ENCODE measurements around the gene PRKAG2.

PRKAG2 gene

DNA sequence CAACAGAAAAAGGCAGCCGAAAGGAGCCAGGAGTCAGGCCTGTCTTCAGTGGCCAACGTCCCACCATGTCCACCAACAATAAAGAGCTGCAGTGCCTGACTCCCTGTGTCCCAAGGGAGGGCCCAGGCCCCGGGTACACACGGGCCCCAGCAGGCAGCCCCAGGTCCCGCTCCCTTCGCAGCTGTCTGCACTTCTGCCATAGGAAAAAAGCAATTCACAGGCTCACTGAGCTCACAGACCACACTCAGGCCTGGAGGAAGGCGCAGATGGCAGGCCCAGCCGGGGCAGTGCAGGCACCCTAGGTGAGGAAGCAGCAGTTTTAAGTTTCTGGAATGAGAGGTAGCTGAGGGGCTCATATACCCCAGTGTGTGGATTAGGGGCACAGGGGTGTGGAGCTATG, 100.5 kb downstream of the PRKAG2 start:
- H3K4me2 ChIP-seq (ENCODE audit: low read depth, low read length, poor library complexity, severe bottlenecking), result no peak overlapping the region
- no peaks in the 10 kb centered on the region for H3K36me3 ChIP-seq (ENCODE audit: low read length)
- H3K9me2 ChIP-seq (replicated peaks; ENCODE audit: insufficient read depth, low read length), result no peaks in the 10 kb centered on the region
- no peak overlapping the region for H3K4me3 ChIP-seq (ENCODE audit: insufficient read depth, low read length, poor library complexity, severe bottlenecking)
- no peak overlapping the region for H3K27ac ChIP-seq (ENCODE audit: low read depth, low read length)
- no peaks in the 10 kb centered on the region for H3F3A ChIP-seq (ENCODE audit: insufficient read depth)
- H4K20me1 ChIP-seq (ENCODE audit: low read depth, low read length), result no peaks in the 10 kb centered on the region
- H3K27me3 ChIP-seq (ENCODE audit: low read length), result no peaks in the 10 kb centered on the region
- TF ChIP-seq EZH2phosphoT487 (conservative IDR thresholded peaks at IDR 0.05; ENCODE audit: low read length), result no peak
- TF ChIP-seq, protein P1, sequence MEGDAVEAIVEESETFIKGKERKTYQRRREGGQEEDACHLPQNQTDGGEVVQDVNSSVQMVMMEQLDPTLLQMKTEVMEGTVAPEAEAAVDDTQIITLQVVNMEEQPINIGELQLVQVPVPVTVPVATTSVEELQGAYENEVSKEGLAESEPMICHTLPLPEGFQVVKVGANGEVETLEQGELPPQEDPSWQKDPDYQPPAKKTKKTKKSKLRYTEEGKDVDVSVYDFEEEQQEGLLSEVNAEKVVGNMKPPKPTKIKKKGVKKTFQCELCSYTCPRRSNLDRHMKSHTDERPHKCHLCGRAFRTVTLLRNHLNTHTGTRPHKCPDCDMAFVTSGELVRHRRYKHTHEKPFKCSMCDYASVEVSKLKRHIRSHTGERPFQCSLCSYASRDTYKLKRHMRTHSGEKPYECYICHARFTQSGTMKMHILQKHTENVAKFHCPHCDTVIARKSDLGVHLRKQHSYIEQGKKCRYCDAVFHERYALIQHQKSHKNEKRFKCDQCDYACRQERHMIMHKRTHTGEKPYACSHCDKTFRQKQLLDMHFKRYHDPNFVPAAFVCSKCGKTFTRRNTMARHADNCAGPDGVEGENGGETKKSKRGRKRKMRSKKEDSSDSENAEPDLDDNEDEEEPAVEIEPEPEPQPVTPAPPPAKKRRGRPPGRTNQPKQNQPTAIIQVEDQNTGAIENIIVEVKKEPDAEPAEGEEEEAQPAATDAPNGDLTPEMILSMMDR (IDR thresholded peaks at IDR 0.05; ENCODE audit: insufficient read depth, low read length, poor library complexity, severe bottlenecking), result no peak
- H2AFZ ChIP-seq (ENCODE audit: low read depth, low read length, severe bottlenecking), result no peak overlapping the region
- H3K9me3 ChIP-seq (ENCODE audit: insufficient read depth, low read length), result no peaks in the 10 kb centered on the region
- H3K9ac ChIP-seq (ENCODE audit: low read length), result no peak overlapping the region
- H3K79me2 ChIP-seq (ENCODE audit: insufficient read depth, low read length), result no peaks in the 10 kb centered on the region

DNA sequence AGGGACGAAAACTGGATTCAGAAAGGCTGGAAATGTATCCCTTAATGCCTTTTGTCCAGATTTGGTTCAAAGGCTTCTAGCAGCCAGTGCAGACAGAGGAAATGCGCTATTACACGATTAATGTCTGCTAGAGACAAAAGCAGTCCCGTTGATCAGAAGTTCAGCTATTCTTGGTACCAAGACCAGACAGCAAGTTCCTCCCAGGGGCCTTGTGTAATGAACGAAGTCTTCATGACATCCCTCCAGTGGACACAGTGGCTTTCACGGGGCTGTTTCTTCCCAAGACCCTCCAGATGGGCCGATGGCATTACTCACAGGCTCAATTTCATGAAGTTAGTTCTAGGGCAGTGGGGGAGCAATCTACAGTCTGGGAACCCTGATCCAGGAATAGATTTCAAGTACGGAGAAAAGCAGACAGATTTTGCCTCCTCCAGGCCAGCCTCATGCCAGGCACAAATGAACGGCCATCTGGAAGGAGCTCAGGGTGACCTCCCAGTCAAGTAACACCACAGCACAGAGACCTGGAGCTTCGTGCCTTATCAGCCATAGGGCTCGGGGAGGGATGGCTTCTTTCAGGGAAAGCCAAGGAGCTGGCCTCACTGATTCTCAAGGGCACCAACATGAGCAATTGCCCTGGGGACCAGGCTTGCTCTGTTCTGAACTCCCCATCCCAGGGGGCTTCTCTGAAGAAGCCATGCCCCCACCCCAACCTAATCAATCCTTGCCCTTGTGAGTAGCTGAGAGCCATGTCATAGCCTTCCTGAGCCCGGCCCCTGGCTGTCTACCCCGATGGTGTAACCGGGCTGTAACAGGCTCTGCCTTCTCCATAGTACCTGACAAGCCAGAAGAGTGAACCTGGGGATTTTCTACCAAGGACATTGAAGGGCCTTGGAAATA, 101.1 kb downstream of the PRKAG2 start:
- no peak overlapping the region for H3K27ac ChIP-seq (ENCODE audit: low read depth, low read length)
- no peak overlapping the region for H3K4me3 ChIP-seq (ENCODE audit: insufficient read depth, low read length, poor library complexity, severe bottlenecking)
- no peak for TF ChIP-seq EZH2phosphoT487 (conservative IDR thresholded peaks at IDR 0.05; ENCODE audit: low read length)
- TF ChIP-seq, protein P1 (IDR thresholded peaks at IDR 0.05; ENCODE audit: insufficient read depth, low read length, poor library complexity, severe bottlenecking), result no peak
- no peak overlapping the region for H3K4me2 ChIP-seq (ENCODE audit: low read depth, low read length, poor library complexity, severe bottlenecking)
- no peaks in the 10 kb centered on the region for H4K20me1 ChIP-seq (ENCODE audit: low read depth, low read length)
- H3K27me3 ChIP-seq (ENCODE audit: low read length), result no peaks in the 10 kb centered on the region
- no peak overlapping the region for H2AFZ ChIP-seq (ENCODE audit: low read depth, low read length, severe bottlenecking)
- no peaks in the 10 kb centered on the region for H3K9me3 ChIP-seq (ENCODE audit: insufficient read depth, low read length)
- H3K9ac ChIP-seq (ENCODE audit: low read length), result no peak overlapping the region
- H3F3A ChIP-seq (ENCODE audit: insufficient read depth), result no peaks in the 10 kb centered on the region
- H3K36me3 ChIP-seq (ENCODE audit: low read length), result no peaks in the 10 kb centered on the region
- H3K9me2 ChIP-seq (replicated peaks; ENCODE audit: insufficient read depth, low read length), result no peaks in the 10 kb centered on the region
- H3K79me2 ChIP-seq (ENCODE audit: insufficient read depth, low read length), result no peaks in the 10 kb centered on the region

DNA sequence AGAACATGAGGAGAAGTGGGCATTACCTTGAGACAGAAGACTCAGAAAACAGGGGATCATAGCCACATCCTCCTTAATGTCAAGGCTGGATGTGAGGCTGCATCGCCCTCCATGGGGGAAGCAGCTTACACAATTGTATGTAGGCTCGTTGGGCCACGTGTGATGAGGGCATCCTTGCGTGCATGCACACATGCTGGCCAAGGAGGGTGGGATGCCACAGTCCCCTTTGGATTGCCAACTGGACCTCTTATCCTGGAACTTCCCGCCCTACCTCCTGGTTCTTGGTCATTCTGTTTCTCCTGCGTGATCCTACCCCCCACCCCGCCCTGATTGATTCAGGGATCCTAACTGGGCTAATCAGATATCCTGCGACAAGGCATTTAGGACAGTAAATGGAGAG, 102.0 kb downstream of the PRKAG2 start:
- H3K36me3 ChIP-seq (ENCODE audit: low read length), result no peaks in the 10 kb centered on the region
- H3K79me2 ChIP-seq (ENCODE audit: insufficient read depth, low read length), result no peaks in the 10 kb centered on the region
- H3K9me3 ChIP-seq (ENCODE audit: insufficient read depth, low read length), result no peaks in the 10 kb centered on the region
- TF ChIP-seq, protein P1 (IDR thresholded peaks at IDR 0.05; ENCODE audit: insufficient read depth, low read length, poor library complexity, severe bottlenecking), result no peak
- no peak for TF ChIP-seq EZH2phosphoT487 (conservative IDR thresholded peaks at IDR 0.05; ENCODE audit: low read length)
- no peaks in the 10 kb centered on the region for H3F3A ChIP-seq (ENCODE audit: insufficient read depth)
- H3K9me2 ChIP-seq (replicated peaks; ENCODE audit: insufficient read depth, low read length), result no peaks in the 10 kb centered on the region
- H3K27ac ChIP-seq (ENCODE audit: low read depth, low read length), result no peak overlapping the region
- H4K20me1 ChIP-seq (ENCODE audit: low read depth, low read length), result no peaks in the 10 kb centered on the region
- H3K9ac ChIP-seq (ENCODE audit: low read length), result no peak overlapping the region
- no peak overlapping the region for H2AFZ ChIP-seq (ENCODE audit: low read depth, low read length, severe bottlenecking)
- no peak overlapping the region for H3K4me3 ChIP-seq (ENCODE audit: insufficient read depth, low read length, poor library complexity, severe bottlenecking)
- no peaks in the 10 kb centered on the region for H3K27me3 ChIP-seq (ENCODE audit: low read length)
- H3K4me2 ChIP-seq (ENCODE audit: low read depth, low read length, poor library complexity, severe bottlenecking), result no peak overlapping the region
